Neuronal stem cell (in vitro differentiated cells): Measurements from ENCODE around the gene HCK.

Source experiments
- DNase-seq: peaks from one replicate; pipeline ENCODE4 v3.0.0-alpha.2; 2013; ENCODE audit warnings: low spot score
- H2AFZ ChIP-seq: one replicate; pipeline ENCODE4 v1.6.1; 2013; ENCODE audit warnings: mild to moderate bottlenecking, low read length, inconsistent platforms
- H2AK5ac ChIP-seq: 2 replicates; pipeline ENCODE4 v1.6.1; 2013; ENCODE audit warnings: low read depth, mild to moderate bottlenecking, inconsistent platforms, low read length, moderate library complexity, mixed read lengths
- H2BK120ac ChIP-seq: 2 replicates; pipeline ENCODE4 v1.6.1; 2013; ENCODE audit warnings: low read depth, mild to moderate bottlenecking, inconsistent platforms, low read length, moderate library complexity, mixed read lengths
- H2BK12ac ChIP-seq: one replicate; pipeline ENCODE4 v1.6.1; 2013; ENCODE audit warnings: low read length, inconsistent platforms
- H2BK15ac ChIP-seq: 2 replicates; pipeline ENCODE4 v1.6.1; 2013; ENCODE audit warnings: mild to moderate bottlenecking, low read length, inconsistent platforms, mixed read lengths
- H2BK5ac ChIP-seq: one replicate; pipeline ENCODE4 v1.6.1; 2013; ENCODE audit warnings: inconsistent platforms, mild to moderate bottlenecking, low read length, moderate library complexity
- H3K14ac ChIP-seq: one replicate; pipeline ENCODE4 v1.6.1; 2013; ENCODE audit warnings: low read length, inconsistent platforms
- H3K18ac ChIP-seq: 2 replicates; pipeline ENCODE4 v1.6.1; 2013; ENCODE audit warnings: low read length, inconsistent platforms
- H3K23ac ChIP-seq: 2 replicates; pipeline ENCODE4 v1.6.1; 2013; ENCODE audit warnings: low read depth, mild to moderate bottlenecking, mixed read lengths, low read length, inconsistent platforms; ENCODE audit not compliant: poor library complexity
- H3K27ac ChIP-seq: replicated peaks from 3 replicates; pipeline ENCODE4 v1.5.1; 2013; ENCODE audit warnings: low read length, inconsistent platforms
- H3K27me3 ChIP-seq, 3 experiments: 2 replicates each; pipeline ENCODE4 v1.6.1; 2013; ENCODE audit warnings: low read length in 3 of 3, mild to moderate bottlenecking in 2 of 3, inconsistent platforms in 1 of 3, low read depth in 1 of 3, mixed read lengths in 1 of 3, moderate library complexity in 1 of 3; ENCODE audit not compliant: control insufficient read depth in 3 of 3, insufficient read depth in 3 of 3
- H3K36me3 ChIP-seq, 2 donors: replicated peaks in 1 of 2; 2 replicates each; pipeline ENCODE4 v1.6.1; 2013; ENCODE audit warnings: low read length in 2 of 2; ENCODE audit not compliant: control insufficient read depth in 2 of 2, insufficient read depth in 2 of 2
- H3K4ac ChIP-seq: 2 replicates; pipeline ENCODE4 v1.6.1; 2013; ENCODE audit warnings: inconsistent platforms, mild to moderate bottlenecking, low read length, moderate library complexity
- H3K4me1 ChIP-seq, 2 donors: 1 replicate in 1 of 2; 2 replicates in 1 of 2; pipeline ENCODE4 v1.6.1; 2013; ENCODE audit warnings: low read length in 2 of 2, low read depth in 1 of 2; ENCODE audit not compliant: control insufficient read depth in 2 of 2, insufficient read depth in 1 of 2
- H3K4me2 ChIP-seq: one replicate; pipeline ENCODE4 v1.6.1; 2013; ENCODE audit warnings: mild to moderate bottlenecking, low read length, inconsistent platforms; ENCODE audit not compliant: insufficient read depth, poor library complexity, severe bottlenecking
- H3K4me3 ChIP-seq, 2 donors: 2 replicates each; pipeline ENCODE4 v1.5.1; 2013; ENCODE audit warnings: low read length in 2 of 2, mild to moderate bottlenecking in 2 of 2, inconsistent platforms in 1 of 2, moderate library complexity in 1 of 2
- H3K79me1 ChIP-seq: one replicate; pipeline ENCODE4 v1.6.1; 2013; ENCODE audit warnings: low read depth, mild to moderate bottlenecking, inconsistent platforms, low read length, moderate library complexity
- H3K9ac ChIP-seq: one replicate; pipeline ENCODE4 v1.6.1; 2013; ENCODE audit warnings: mild to moderate bottlenecking, low read depth, low read length, inconsistent platforms; ENCODE audit not compliant: poor library complexity
- H3K9me3 ChIP-seq, 2 donors: replicated peaks in 1 of 2; 2 replicates each; pipeline versions ENCODE3 to v1.6.1; 2013; ENCODE audit warnings: low read length in 2 of 2, mild to moderate bottlenecking in 2 of 2, inconsistent platforms in 1 of 2, low read depth in 1 of 2, mixed read lengths in 1 of 2, moderate library complexity in 1 of 2; ENCODE audit not compliant: control insufficient read depth in 2 of 2, insufficient read depth in 1 of 2
- H4K8ac ChIP-seq: one replicate; pipeline ENCODE4 v1.6.1; 2013; ENCODE audit warnings: low read depth, mild to moderate bottlenecking, inconsistent platforms, low read length, moderate library complexity
- H4K91ac ChIP-seq: one replicate; pipeline ENCODE4 v1.6.1; 2013; ENCODE audit warnings: low read length, low read depth, mild to moderate bottlenecking, inconsistent platforms; ENCODE audit not compliant: poor library complexity
- WGBS, 2 donors: extraction: QIAGEN DNeasy Blood & Tissue Kit; methylation state at CpG; one replicate each; pipeline ENCODE4 v1.1.7; 2013; ENCODE audit warnings: missing lambda C conversion rate in 2 of 2, mixed read lengths in 1 of 2; ENCODE audit not compliant: insufficient read length in 2 of 2, insufficient replicate concordance in 1 of 2; ENCODE audit errors: extremely low coverage in 2 of 2; 5-methylcytosine and 5-hydroxymethylcytosine counted together

The HCK gene

GRCh38 chr20:32063695-32064094 is 11.7 kb downstream of the HCK start:
- Histone ChIP-seq H3K27me3 (peaks cover 0 to 12% (median 0%) of the 10 kb centered on the region in 3 experiments), H3K4ac (no peak overlapping the region), H3K9me3 (no peaks in the 10 kb centered on the region), H2AK5ac (no peak overlapping the region), H3K4me2 (no peak overlapping the region), H2BK12ac (no peak overlapping the region), H3K14ac (no peak overlapping the region), H2BK15ac (no peak overlapping the region), H3K36me3 (no peaks in the 10 kb centered on the region), H2BK120ac (no peak overlapping the region), H3K9ac (no peak overlapping the region), H3K79me1 (no peaks in the 10 kb centered on the region), H3K27ac (no peak overlapping the region), H3K4me3 (no peak overlapping the region), H3K23ac (no peak overlapping the region), H2BK5ac (no peak overlapping the region), H4K8ac (no peak overlapping the region), H2AFZ (no peak overlapping the region), H3K18ac (no peak overlapping the region), H4K91ac (no peak overlapping the region), H3K4me1 (peaks cover 0 to 2% of the 10 kb centered on the region in 2 donors)
- WGBS, 2 donors = no CpG with 5 or more reads among the region's 4 CpGs
- DNase-seq = no peak

GRCh38 chr20:32064667-32065066 is 12.6 kb downstream of the HCK start:
- Histone ChIP-seq H3K4me1 (peaks cover 0 to 2% of the 10 kb centered on the region in 2 donors), H3K4ac (no peak overlapping the region), H3K36me3 (no peaks in the 10 kb centered on the region), H4K8ac (no peak overlapping the region), H2BK12ac (no peak overlapping the region), H3K27me3 (peaks cover 0 to 20% (median 0%) of the 10 kb centered on the region in 3 experiments), H3K79me1 (no peaks in the 10 kb centered on the region), H2AFZ (no peak overlapping the region), H3K9ac (no peak overlapping the region), H3K18ac (no peak overlapping the region), H3K23ac (peak overlapping the region; percentile 27), H3K4me2 (no peak overlapping the region), H3K27ac (no peak overlapping the region), H3K9me3 (no peaks in the 10 kb centered on the region), H2AK5ac (no peak overlapping the region), H2BK15ac (no peak overlapping the region), H2BK120ac (no peak overlapping the region), H3K14ac (no peak overlapping the region), H4K91ac (no peak overlapping the region), H2BK5ac (no peak overlapping the region), H3K4me3 (no peak overlapping the region)
- WGBS, 2 donors = no CpG with 5 or more reads among the region's 7 CpGs
- DNase-seq = no peak

GRCh38 chr20:32067234-32067821 is 15.3 kb downstream of the HCK start:
- H2BK12ac ChIP-seq = no peak overlapping the region
- H3K27ac ChIP-seq = no peak overlapping the region
- no peak overlapping the region for H2BK5ac ChIP-seq
- H3K4me1 ChIP-seq = peaks cover 0 to 2% of the 10 kb centered on the region in 2 donors
- H2BK15ac ChIP-seq = no peak overlapping the region
- no CpG with 5 or more reads among the region's 6 CpGs for WGBS, 2 donors
- H3K9me3 ChIP-seq = no peaks in the 10 kb centered on the region
- H3K4me3 ChIP-seq = no peak overlapping the region
- H4K8ac ChIP-seq = no peak overlapping the region
- H3K4me2 ChIP-seq = no peak overlapping the region
- H4K91ac ChIP-seq = no peak overlapping the region
- no peak overlapping the region for H3K23ac ChIP-seq
- H3K36me3 ChIP-seq = no peaks in the 10 kb centered on the region
- H2BK120ac ChIP-seq = no peak overlapping the region
- H3K79me1 ChIP-seq = no peaks in the 10 kb centered on the region
- no peak overlapping the region for H3K9ac ChIP-seq
- peaks cover 0 to 31% (median 0%) of the 10 kb centered on the region in 3 experiments for H3K27me3 ChIP-seq
- H3K14ac ChIP-seq = no peak overlapping the region
- no peak overlapping the region for H3K4ac ChIP-seq
- H3K18ac ChIP-seq = no peak overlapping the region
- no peak overlapping the region for H2AK5ac ChIP-seq
- H2AFZ ChIP-seq = no peak overlapping the region
- DNase-seq = no peak

DNA sequence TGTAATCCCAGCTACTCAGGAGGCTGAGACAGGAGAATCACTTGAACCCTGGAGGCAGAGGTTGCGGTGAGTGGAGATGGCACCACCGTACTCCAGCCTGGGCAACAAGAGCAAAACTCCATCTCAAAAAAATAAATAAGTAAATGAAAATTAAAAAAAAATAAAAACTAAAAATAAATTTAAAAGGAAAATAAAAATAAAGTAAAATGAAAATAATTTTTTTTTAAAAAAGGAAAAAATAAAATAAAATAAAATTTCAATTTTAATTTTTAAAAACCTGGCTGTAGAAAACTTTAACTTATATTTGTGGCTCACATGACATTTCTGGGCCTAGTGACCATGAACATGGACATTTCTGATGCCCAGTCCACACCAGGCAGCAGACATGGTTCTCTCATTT is 16.1 kb downstream of the HCK start:
- Histone ChIP-seq H3K9me3 (no peaks in the 10 kb centered on the region), H3K27ac (no peak overlapping the region), H3K4ac (no peak overlapping the region), H3K4me1 (peaks cover 0 to 2% of the 10 kb centered on the region in 2 donors), H2AFZ (no peak overlapping the region), H3K4me3 (no peak overlapping the region), H3K79me1 (no peaks in the 10 kb centered on the region), H2AK5ac (no peak overlapping the region), H2BK5ac (no peak overlapping the region), H3K4me2 (no peak overlapping the region), H3K27me3 (peaks cover 0 to 32% (median 0%) of the 10 kb centered on the region in 3 experiments), H3K14ac (no peak overlapping the region), H4K91ac (no peak overlapping the region), H3K23ac (no peak overlapping the region), H4K8ac (no peak overlapping the region), H2BK120ac (no peak overlapping the region), H3K36me3 (no peaks in the 10 kb centered on the region), H3K18ac (no peak overlapping the region), H2BK15ac (no peak overlapping the region), H2BK12ac (no peak overlapping the region), H3K9ac (no peak overlapping the region)
- no peak for DNase-seq
- WGBS, 2 donors = no CpG with 5 or more reads among the region's 2 CpGs
